Measurements from ENCODE around the gene IDH2.
A peak's percentile ranks its signal among the peaks of the same experiment; 100 is the strongest.

The IDH2 gene

DNA sequence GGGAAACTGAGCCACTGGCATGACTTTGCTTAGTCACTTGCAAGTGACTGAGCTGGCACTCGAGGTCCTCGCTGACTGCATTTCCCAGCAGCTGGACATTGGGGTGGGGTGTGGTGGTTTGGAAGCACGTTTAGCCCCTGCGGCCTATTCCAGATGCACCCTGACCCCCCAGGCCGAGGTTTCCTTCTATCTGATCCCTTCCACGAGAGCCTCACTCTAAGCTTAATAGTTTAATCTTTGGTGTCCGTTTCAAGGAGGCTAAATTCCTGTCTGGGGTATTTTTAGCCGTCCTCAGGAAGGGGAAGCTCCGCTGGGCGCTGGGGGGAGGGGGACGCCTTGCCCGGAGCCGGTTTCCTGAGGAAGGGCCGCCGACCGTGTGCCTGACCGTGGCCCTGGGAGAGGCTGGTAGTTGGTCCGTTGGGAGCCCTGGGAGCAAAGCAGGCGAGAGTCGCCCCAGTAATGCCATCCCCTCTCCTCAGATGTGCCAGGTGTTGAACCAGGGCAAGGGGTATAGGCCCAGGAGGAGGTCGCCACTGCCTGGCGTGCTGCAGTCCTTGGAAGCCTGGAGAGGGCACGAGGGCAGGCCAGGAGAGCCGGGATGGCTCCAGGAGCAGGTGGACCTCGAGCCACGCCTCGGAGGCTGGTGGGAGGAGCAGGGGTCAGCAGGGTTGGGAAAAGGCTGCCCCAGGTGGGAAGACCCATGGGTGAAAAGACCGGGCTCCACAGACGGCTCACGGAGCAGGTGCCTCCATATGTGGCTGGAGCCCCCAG, 37.2 kb downstream of the IDH2 start:
- H3K27ac ChIP-seq, result no peak overlapping the region
- TF ChIP-seq ZFX (IDR thresholded peaks at IDR 0.05) (no peak), CTCF (conservative IDR thresholded peaks at IDR 0.05) (no peak)

DNA sequence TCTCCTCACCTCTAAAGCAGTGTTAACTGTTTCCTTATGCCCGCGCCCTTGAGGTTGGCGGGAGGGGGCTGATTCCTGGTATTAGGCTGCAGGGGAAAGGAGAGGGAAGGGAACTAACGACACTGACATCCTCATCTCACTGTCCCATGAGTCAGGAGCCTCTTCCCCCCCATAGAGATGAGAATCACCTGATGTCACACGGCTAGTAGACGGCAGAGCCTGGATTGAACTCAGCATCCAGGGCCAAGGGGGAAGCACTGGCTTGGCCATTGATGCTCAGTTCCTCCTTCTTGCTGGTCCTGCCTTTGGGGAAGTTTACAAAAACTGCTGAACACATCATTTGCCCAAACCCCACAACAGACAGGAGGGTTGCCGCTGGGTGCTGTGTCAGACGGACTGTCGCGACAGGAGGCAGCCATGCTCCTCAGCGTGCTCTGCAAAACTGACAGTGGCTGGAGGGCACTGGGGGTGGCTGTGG, 38.5 kb downstream of the IDH2 start:
- H3K27ac ChIP-seq, result no peak overlapping the region; the same call in 1 of the 2 replicates
- TF ChIP-seq CTCF (conservative IDR thresholded peaks at IDR 0.05) (no peak), ZFX (IDR thresholded peaks at IDR 0.05) (no peak)

DNA sequence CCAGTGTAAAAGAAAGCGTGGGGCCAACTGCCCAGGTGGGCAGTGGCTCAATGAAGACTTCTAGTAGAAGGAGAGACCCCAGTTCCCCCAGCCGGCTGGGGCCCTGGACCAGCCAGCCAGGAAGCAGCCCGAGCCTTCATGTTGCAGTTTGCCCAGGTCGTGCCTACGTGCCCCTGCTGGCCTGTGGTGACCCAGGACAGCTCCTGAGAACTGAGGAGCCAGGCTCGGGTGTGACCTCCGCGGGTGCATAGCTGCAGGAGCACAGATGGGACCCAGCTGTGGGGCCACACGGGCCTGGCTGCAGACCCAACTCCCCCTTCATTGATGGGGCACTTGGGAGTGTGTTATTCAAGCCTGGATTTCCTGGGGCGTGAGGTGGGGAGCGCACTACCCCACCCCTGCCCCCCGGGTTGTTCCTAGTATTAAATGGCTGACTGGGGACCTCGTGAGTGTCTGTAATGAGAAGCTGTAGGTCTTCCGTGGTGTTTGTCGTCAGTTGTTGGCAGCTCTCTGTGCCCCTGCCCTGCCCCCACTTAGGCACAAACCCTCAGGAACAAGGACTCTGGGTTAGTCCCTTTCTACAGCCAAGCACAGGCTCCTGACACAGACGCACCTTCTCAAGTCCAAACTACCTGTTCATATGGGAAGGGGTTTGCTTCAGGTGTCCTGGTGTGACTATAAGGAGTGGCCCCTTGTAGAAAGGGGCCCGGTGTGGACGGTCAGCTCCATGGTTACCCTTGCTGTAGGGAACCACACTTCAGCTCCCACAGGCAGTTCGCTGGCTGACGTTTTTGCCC, 39.1 kb downstream of the IDH2 start:
- TF ChIP-seq ZFX (IDR thresholded peaks at IDR 0.05) (no peak), CTCF (conservative IDR thresholded peaks at IDR 0.05) (no peak)
- H3K27ac ChIP-seq, result peak overlapping the region; percentile 34

- H3K27ac ChIP-seq, result peak overlapping the region; percentile 34
- TF ChIP-seq CTCF (conservative IDR thresholded peaks at IDR 0.05) (no peak), ZFX (IDR thresholded peaks at IDR 0.05) (no peak)
Observed at GRCh38 chr15:90062462-90062932, 39.8 kb downstream of the IDH2 start.

DNA sequence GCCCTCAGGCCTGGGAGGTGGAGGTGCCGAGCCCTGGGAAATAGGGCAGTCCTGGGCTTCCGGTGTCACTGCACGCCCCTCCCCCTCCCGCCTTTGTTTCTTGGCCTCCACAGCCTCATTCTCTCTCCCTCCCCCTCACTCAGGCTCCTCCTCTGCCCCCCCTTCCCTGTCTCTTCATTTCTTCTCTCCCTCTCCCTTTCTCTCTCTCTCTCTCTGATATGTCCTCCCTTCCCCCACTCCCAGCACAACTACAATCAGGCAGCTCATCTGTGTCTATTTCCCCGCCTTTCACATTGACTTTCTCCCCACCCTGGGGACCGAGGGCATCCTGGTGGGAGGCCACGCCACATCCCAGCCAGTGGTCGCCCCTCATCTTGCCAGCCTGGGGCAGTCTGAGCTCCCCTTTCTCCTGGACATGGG, 40.2 kb downstream of the IDH2 start:
- TF ChIP-seq CTCF (conservative IDR thresholded peaks at IDR 0.05) (no peak), ZFX (IDR thresholded peaks at IDR 0.05) (no peak)
- peak overlapping the region; percentile 34 for H3K27ac ChIP-seq

GRCh38 chr15:90060797-90061196, 41.5 kb downstream of the IDH2 start:
- TF ChIP-seq CTCF (conservative IDR thresholded peaks at IDR 0.05) (no peak), ZFX (IDR thresholded peaks at IDR 0.05) (no peak)
- H3K27ac ChIP-seq, result peak overlapping the region; percentile 34
